Stimulated activated CD8-positive, alpha-beta memory T cell treated with anti-CD3 and anti-CD28 coated beads, Interleukin-15, amount 100 ng/mL, for 24 hours (primary cell): ENCODE measurements around the gene HID1.

Experiments
- DNase-seq: peaks from one replicate; pipeline ENCODE4 v3.0.0-alpha.2; 2020; ENCODE audit warnings: low read depth

The HID1 gene

DNA sequence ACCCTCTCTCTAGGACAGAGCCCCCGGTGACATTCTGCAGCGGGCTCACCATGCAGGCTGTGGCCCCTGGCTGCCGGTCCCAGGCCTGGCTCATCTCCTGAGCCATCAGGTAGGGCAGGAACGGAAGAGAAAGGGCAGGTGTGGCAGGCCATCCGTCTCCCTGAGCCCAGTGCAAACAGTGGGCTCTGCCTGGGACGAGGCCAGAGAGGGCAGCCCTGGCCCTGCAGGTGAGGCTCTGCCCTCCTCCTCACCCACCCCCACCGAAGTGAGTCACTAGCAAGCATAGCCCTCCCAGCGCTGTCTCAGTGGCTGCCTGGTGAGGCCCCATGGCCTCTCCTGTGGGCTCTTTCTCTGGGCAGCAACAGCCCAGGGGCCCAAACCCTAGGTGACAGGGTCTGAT is 22.4 kb downstream of the HID1 start:
- DNase-seq, result no peak

DNA sequence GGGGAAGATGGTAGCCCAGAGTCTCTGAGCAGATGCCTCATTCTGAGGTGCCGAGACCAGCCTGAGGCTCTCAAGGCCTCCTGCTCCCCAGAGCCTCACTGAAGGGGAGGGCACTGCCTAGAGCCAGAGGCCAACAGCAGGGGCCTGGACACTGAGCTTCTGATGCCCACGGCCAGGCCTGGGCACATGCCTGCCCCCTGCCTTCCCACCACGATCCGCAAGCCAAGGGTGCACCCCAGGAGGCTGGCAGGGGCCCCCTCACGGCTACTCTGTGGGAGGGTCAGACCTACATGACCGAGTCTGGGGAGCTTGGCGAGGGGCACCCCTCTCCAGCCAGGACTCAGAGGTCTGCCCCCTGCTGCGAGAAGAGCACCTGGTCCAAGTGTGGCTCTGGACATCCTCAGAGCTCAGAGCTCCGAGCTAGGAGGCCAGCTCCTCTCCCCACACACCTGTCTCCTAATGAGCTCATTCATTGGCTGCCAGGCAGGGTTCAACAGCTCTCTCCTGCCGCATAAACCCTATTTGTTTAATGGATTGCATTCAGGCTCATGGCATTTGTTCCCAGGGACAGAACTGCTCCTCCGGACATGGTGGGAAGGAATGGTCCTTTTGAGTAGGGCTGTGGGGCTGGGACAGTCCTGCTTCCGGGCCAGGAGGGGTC is 23.0 kb downstream of the HID1 start:
- no peak for DNase-seq

DNA sequence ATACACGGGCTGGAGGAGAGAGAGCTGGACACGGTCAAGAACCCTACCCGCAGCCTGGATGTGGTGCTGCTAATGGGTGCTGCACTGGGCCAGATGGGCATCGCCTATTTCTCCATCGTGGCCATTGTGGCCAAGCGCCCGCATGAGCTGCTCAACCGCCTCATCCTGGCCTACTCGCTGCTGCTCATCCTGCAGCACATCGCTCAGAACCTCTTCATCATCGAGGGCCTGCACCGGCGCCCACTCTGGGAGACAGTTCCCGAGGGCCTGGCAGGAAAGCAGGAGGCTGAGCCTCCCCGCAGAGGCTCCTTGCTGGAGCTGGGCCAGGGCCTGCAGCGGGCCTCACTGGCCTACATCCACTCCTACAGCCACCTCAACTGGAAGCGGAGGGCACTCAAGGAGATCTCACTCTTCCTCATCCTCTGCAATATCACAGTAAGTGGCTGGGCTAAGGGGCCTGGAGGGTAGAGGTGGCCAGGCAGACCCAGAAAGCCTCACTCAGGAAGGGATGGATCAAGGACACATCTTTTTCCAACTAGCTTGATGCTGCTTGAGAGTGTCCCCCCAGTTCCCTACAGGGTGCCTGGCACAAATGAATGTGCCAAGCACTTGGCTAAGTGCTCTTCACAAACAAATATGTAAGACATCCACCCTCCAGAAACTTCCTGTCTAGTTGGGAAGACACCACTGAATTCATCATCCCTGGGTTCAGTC is 25.4 kb downstream of the HID1 start:
- no peak for DNase-seq

DNA sequence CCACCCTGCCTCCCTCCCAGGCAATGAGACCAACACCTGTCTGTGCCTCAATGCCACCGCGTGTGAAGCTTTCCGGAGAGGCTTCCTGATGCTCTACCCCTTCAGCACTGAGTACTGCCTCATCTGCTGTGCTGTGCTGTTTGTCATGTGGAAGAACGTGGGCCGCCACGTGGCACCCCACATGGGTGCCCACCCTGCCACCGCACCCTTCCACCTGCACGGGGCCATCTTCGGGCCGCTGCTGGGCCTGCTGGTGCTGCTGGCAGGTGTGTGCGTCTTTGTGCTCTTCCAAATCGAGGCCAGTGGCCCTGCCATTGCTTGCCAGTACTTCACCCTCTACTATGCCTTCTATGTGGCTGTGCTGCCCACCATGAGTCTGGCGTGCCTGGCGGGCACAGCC is 25.9 kb downstream of the HID1 start:
- no peak for DNase-seq

DNA sequence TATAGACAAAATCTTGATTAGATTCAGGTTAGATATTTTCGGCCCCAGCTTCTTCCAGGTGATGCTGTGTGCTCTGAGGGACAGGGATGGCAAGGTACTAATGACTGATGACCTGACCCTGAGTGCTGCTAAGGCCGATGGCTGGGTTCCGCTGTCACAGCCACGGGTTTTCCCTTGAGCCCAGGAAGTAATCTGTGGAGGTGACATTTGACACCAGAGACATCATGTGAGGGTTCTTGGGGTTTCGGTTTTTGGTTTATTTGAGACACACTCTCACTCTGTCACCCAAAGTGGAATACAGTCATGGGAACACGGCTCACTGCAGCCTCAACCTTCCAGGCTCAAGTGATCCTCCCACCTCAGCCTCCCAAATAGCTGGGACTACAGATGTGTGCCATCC is 27.0 kb downstream of the HID1 start:
- DNase-seq, result no peak

DNA sequence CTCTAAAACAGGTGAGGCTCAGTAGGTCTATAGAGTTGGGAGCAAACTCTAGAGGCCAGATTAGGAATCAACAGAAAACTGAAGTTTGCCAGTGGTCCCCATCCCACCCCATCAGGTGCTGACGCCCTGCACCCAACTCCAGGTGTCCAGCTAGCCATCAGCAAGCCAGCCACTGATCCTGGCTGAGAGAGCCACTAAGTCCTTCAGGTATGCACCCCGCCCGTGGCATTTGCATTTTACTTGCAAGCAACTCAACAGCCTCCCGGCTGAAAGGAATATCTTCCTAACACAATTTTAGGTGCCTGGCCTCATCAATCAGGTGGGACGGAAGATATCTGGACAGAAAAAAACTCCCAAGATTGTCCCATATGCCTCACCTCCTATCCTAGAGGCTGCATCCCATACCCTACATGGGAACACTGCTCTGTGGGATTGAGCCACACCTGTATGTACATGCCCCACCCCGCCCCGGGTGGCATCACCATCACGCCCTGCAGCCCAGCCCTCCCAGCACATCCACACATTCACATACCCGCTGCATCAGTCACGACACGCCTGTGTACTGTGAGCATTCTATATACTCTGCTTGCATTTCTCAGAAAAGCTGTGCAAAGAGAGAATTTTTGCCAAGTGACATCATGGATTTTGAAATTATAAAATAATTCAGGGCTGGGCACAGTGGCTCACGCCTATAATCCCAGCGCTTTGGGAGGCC is 28.6 kb downstream of the HID1 start:
- no peak for DNase-seq

DNA sequence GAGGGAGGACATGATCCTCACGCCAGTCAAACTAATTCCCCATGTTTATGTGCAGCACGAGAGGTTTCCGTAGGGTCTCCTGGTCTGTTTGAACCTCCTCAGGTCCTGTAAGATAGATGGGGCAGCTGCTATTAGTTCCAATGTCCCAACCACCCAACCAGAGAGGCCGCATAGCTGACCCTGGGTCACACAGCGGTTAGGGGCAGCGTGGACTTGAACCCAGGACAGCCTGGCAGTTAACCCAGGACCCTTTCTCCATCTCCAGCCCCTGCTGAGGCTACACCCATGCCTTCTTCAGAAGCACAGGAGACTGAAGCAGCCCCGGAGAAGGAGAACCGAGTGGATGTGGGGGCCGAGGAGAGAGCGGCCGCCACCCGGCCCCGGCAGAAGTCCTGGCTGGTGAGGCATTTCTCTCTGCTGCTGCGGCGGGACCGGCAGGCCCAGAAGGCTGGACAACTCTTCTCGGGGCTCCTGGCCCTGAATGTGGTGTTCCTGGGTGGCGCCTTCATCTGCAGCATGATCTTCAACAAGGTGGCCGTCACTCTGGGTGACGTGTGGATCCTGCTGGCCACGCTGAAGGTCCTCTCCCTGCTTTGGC is 31.3 kb downstream of the HID1 start:
- DNase-seq, result no peak

DNA sequence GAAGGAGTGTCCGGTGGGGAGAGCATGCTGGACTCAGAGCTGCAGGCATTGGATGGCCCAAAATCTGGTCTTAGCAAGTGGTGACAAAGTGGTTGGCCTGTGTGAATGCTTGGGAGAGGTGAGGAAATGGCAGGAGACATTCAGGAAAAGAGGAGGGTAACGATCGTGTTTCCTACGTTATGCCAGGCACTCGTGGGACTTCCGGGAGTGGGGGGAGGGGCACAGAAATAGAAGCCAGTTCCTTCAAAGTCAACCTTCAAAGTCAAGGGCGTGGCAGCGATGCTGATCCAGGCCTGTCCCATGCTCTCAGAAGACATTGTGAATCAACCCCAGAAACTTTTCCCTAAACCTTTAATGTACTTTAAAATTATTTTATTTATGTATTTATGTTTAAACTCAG is 33.0 kb downstream of the HID1 start:
- no peak for DNase-seq

DNA sequence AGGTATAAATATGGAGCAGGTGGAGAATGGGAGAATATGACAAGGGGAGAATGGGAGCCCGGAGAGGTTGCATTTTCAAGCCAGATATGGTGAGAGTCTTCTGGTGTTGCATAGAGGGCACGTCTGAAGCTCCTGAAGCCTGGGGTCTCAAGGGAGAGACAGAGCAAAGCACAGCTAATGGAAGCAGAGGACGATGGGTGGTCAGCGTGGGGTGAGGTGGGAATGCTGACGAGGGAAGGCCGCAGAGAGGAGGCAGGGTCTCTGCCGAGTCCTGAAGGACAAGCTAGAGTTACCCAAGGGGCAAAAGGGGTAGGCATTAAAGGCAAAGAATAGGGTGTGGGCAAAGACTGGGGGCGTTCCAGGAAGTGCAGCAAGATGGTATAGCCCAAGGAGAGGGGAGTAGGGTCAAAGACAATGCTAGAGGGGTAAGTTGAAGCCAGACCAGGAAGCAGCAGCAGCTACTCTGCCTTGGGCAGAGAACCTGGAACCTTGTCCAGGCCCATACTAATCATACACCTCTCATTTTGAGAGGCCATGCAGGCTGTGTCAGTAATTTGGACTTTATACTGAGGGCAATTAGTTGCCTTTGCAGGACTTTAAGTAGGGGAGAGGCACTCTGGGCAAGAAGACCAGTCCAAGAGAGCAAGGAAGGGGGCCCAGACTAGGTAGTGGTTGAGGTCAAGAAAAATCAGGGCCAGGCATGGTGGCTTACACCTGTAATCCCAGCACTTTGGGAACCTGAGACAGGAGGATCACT is 34.2 kb downstream of the HID1 start:
- DNase-seq, result no peak

DNA sequence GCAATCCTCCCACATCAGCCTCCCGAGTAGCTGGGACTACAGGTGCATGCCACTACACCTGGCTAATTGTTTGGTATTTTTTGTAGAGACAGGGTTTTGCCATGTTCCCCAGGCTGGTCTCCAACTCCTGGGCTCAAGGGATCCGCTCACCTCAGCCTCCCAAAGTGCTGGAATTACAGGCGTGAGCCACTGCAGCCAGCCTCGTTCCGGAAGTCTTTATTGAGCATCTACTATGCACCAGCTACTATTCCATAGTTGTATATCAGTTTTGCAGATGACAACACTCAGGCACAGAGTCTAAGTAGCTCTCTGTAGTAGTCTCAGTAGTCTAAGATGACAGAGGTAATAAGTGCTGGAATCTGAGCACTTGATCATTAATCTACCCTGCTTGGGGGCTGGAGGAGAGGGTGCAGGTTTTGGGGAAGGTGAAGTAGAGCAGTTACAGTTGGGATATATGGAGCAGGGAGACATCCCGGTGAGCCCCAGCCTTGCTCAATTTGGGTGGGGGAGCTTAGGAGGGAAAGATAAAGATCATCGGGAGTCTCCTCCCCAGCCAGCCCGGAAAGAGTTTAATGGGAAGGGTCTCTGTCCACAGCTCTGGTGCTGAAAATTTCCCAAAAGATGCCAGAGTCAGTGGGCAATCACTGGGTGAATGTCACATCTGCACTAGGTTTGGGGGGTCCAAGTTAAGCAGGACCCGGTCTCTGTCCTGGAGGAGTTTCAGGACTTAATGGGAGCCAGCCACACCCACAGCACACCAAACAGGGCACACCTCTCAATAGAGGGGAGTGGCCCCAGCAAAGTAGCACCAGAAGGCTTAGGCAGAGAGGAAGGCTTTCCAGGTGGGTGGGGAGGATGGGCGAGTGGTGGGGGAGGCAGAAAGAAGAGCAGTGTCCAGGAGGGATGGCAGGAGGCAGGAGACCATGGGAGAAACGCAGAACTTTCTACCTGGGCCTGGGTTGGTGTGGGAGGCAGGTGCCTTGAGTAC is 35.2 kb downstream of the HID1 start:
- DNase-seq, result no peak

DNA sequence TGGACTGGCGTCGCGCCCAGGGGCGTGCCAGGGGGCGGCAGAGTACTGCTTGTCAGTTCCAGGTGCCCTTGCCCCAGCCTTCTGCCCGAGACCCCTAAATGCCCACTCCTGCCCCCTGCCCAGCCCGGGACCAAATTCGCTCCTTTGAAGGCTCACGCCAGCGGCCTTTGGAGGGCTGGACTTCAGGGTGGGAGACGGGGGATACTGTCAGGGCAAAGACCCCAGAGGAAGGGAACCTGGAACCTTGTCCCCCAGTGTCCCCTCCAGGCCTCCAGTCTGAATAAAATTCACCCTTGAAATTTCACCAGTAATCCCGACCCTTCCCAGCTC is 36.1 kb downstream of the HID1 start:
- DNase-seq, result no peak

DNA sequence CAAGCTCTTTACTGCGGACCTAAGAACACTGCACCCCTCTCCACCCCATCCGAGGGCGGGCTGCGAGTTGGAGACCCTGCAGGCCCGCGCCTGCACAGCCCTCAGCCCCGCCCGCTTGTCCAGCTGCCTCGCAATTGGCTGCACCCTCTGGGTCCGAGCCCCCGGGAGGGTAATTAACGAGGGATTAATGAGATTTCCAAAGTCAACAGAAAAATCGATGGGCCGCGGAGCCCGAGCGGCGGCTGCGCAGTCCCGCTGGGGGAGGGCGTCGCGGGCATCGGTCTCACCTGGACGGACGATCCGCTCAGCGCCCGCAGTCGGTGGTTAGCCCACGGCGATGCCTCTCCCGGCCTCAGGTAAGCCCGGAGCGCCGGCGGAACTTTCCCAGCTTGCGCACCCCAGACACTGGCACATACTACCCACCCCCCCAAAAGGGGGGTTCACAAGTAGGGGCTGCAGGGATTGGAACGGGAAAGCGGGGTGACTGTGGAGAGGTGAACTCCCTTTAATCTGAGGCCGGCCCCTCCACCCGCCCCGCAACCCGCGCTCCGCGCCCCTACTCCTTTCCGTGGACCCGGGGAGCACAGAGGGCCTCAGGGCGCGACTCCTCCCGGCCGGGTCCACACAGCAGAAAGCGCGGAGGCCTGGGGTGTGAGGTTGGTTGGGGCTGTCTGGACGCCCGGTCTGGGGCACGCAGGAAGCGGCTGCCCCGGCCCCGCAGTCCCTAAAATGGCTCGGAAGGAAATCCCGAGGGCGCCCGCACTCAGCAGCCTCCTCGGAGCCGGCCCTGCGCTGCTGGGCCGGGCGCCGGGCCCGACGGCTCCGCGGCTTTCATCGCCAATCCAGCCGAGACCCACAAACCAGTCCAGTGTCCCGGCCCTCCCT is 36.7 kb downstream of the HID1 start, which contains the start of gene OTOP3:
OTOP3 (plus strand) TSS at position 314 of the 885 bp plus-strand sequence; CDS start at position 338, 24 bp downstream.
- no peak for DNase-seq

DNA sequence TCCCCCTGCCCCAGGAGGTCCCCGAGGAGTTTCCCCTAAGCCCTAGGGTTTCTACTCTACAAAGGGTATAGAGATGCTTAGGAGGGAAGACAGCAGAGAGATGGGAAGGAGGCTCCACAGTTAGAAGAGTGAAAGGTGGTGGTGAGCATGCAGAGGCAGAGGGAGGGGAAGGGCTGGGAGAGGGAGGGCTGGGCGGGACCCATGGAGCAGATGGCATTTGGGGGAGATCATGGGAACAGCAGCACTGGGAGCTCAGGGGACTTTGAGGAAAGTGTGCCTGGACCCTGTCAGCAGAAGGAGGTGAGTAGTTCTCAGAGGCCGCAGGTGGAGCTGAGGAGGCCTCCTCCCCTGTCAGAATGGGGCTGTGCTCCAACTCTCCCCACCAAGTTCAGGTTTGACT is 37.5 kb downstream of the HID1 start:
- no peak for DNase-seq

DNA sequence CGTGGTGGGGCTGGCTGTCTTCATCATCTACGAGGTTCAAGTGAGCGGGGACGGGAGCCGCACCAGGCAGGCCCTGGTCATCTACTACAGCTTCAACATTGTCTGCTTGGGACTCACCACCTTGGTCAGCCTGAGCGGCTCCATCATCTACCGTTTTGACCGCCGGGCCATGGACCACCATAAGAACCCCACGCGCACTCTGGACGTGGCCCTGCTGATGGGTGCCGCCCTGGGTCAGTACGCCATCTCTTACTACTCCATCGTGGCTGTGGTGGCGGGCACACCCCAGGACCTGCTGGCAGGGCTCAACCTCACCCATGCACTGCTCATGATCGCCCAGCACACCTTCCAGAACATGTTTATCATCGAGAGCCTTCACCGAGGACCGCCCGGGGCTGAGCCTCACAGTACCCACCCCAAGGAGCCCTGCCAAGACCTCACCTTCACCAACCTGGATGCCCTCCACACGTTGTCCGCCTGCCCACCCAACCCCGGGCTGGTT is 42.0 kb downstream of the HID1 start:
- no peak for DNase-seq

DNA sequence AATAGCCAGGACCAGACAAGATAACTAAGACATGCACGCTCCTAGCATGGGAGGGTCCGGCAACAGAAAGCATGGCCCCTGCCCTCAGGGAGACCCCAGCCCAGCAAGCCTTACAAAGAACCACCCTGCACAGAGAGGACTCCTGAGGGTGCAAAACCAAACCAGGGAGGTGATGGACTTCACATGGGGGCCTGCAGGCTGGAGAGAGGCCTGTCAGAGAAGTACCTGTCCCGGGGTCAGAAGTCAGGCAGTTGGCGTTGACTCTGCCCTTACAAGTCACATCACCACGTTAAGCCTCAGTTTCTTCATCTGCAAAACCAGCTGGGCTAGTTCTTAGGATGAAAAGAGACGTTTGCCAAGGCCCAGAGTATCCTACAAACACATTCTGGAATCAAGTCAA is 43.8 kb downstream of the HID1 start:
- no peak for DNase-seq

DNA sequence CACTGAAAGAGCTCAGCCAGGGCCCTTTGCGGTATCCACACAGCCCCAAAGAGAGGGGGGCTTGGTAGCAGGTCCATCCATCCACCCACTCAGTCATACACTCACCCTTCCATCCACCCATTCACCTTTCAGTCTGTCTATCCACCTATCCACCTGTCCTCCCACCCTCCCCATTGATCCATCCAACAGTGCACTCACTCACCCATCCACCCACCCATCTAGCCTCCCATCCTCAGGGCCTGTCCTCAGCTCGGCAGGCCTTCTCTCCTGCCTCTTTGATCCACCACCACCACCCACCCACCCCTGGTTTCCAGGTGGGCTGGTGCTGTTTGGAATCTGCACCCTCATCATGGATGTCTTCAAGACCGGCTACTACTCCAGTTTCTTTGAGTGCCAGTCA is 47.3 kb downstream of the HID1 start:
- DNase-seq, result no peak

DNA sequence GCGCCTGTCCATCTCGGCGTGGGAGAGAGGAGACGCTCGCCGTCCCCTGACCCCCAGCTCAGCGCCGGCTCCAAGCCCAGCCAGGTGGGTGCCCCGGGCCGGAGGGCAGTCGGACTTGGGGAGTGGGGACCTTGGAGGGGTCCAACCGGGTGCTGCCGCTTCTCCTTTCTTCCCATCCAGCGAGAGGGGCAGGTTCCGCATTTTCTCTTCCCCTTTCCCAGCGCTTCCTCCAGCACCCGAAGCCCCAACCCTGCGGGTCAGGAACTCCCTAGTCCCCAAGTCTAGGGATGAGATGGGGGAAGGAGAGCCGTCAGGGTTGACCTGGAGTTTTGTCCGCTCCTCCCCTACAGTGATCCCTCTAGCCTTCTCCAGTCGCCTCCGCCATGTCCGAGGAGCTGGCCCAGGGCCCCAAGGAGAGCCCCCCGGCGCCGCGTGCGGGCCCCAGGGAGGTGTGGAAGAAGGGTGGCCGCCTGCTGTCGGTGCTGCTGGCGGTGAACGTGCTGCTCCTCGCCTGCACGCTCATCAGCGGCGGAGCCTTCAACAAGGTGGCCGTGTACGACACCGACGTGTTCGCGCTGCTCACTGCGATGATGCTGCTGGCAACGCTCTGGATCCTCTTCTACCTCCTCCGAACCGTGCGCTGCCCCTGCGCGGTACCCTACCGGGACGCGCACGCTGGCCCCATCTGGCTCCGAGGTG is 48.2 kb downstream of the HID1 start, which contains the start of gene OTOP2:
OTOP2 (plus strand) TSS at position 24 of the 699 bp plus-strand sequence; CDS start at position 384, 360 bp downstream.
- DNase-seq, result no peak

DNA sequence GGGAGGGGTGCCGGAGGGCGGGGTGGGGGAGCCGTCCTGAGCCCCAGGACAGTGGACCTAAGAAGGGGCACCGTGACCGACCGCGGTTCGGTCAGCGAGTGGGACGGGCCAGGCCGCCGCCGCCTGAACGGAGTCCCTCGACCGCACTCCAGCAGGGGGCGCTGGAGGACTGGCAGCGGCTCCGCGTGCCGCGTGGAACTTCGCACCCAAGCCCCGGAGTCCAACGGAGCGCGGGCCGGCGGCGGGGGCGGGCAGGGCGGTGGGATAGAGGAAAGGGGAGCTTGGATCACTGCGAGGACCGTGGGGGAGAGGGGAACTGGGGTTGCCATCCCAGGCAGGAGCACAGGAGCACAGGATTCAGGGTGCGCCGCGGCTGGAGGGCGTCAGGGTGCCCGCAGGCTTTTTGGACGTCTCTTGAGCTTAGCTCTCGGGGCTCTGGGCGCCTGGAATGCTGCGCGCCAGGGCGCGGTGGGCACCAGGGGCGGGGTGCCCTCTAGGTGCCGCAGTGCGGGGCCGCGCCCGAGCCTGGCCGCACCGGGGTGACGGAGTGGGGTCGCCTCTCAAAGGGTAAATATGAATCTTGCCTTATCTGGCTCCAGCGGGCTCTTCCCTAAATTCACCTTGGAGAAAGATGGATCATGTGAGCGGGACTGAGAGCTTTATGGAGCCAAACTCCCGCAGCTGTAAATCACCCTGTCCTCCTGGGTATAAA is 48.9 kb downstream of the HID1 start:
- peak; percentile 66 for DNase-seq
